SK-N-MC (cell line): Measurements from ENCODE around the gene FXYD1.

Source experiments
- EZH2 ChIP-seq: fragments of 200-600 bp; sonication (generic); IDR thresholded peaks from one replicate; pipeline ENCODE4 v1.6.1; 2017; ENCODE audit warnings: antibody characterized with exemption
- FOXP2 ChIP-seq: optimal IDR thresholded peaks from 2 replicates; pipeline ENCODE3; 2011; ENCODE audit warnings: mild to moderate bottlenecking, moderate library complexity; ENCODE audit not compliant: insufficient read depth; ENCODE audit errors: extremely low read length, control extremely low read depth
- POLR2AphosphoS5 ChIP-seq: IDR thresholded peaks from 2 replicates; pipeline ENCODE4 v1.6.1; 2012; ENCODE audit warnings: mild to moderate bottlenecking, low read depth, low read length, borderline replicate concordance

- TF ChIP-seq EZH2 (no peak), POLR2AphosphoS5 (no peak), FOXP2 (no peak)
Observed at GRCh38 chr19:35116072-35116801, 22.4 kb upstream of the FXYD1 start.
